Endothelial cell of umbilical vein (primary cell): ENCODE results near the gene FMNL2.

Experiments used
- EZH2 ChIP-seq: IDR thresholded peaks from 2 replicates; pipeline ENCODE4 v1.6.1; 2012; ENCODE audit warnings: borderline replicate concordance, low read depth, mild to moderate bottlenecking, moderate library complexity, low read length, inconsistent platforms; ENCODE audit not compliant: severe bottlenecking
- GATA2 ChIP-seq: IDR thresholded peaks from 2 replicates; pipeline ENCODE4 v1.7.0; 2011; ENCODE audit warnings: low read depth, mild to moderate bottlenecking, moderate library complexity, mixed read lengths, low read length; ENCODE audit not compliant: insufficient read length, insufficient read depth
- JUN ChIP-seq: IDR thresholded peaks from 2 replicates; pipeline ENCODE4 v1.6.1; 2011; ENCODE audit warnings: borderline replicate concordance, low read depth; ENCODE audit not compliant: insufficient read length, insufficient read depth
- MYC ChIP-seq: IDR thresholded peaks from one replicate; pipeline ENCODE4 v1.6.1; 2011; ENCODE audit warnings: mild to moderate bottlenecking, low read depth, low read length
- POLR2A ChIP-seq: IDR thresholded peaks from 2 replicates; pipeline ENCODE4 v1.6.1; 2012; ENCODE audit warnings: low read depth, mild to moderate bottlenecking, control low read depth, low read length
- POLR2AphosphoS5 ChIP-seq: IDR thresholded peaks from 2 replicates; pipeline ENCODE4 v1.6.1; 2012; ENCODE audit warnings: low read depth, mild to moderate bottlenecking, control low read depth, low read length, moderate library complexity; ENCODE audit not compliant: insufficient read depth
- TF ChIP-seq, protein P1 (sequence below), 2 donors: IDR thresholded peaks; 1 replicate in 1 of 2; 2 replicates in 1 of 2; pipeline ENCODE4 v1.5.1; 2011; ENCODE audit warnings: low read length in 2 of 2, mild to moderate bottlenecking in 2 of 2, moderate library complexity in 2 of 2, control low read depth in 1 of 2, inconsistent platforms in 1 of 2, low read depth in 1 of 2; ENCODE audit not compliant: insufficient read depth in 1 of 2; ENCODE audit errors: extremely low read depth in 1 of 2
- TF ChIP-seq, protein P2 (sequence below): IDR thresholded peaks from 2 replicates; pipeline ENCODE4 v1.6.1; 2011; ENCODE audit not compliant: insufficient read depth, insufficient read length

DNA sequence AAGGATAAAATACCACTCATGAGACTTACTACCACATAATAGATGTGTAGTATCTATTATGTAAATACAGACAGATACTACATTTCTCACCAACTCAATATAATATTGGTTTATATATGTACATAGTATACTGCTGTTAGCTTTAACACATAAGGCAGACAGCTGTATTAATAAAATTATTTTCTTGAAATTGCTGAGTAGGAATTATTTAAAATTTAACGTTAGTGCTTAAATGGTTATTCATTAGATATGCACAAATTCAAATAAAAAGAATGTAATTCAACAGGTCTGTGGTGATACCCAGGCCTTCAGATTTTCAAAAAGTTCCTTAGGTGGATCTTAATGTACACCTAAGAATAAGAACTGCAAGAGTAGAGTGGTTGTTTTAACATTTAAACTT, 323.2 kb downstream of the FMNL2 start:
- TF ChIP-seq, protein P1, sequence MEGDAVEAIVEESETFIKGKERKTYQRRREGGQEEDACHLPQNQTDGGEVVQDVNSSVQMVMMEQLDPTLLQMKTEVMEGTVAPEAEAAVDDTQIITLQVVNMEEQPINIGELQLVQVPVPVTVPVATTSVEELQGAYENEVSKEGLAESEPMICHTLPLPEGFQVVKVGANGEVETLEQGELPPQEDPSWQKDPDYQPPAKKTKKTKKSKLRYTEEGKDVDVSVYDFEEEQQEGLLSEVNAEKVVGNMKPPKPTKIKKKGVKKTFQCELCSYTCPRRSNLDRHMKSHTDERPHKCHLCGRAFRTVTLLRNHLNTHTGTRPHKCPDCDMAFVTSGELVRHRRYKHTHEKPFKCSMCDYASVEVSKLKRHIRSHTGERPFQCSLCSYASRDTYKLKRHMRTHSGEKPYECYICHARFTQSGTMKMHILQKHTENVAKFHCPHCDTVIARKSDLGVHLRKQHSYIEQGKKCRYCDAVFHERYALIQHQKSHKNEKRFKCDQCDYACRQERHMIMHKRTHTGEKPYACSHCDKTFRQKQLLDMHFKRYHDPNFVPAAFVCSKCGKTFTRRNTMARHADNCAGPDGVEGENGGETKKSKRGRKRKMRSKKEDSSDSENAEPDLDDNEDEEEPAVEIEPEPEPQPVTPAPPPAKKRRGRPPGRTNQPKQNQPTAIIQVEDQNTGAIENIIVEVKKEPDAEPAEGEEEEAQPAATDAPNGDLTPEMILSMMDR (IDR thresholded peaks at IDR 0.05; ENCODE audit: extremely low read depth in 1 of 2, insufficient read depth in 1 of 2, low read depth in 1 of 2, low read length in 2 of 2), result no peak
- TF ChIP-seq EZH2, result no peak
- TF ChIP-seq JUN, result no peak
- no peak for TF ChIP-seq POLR2A
- TF ChIP-seq MYC, result no peak
- TF ChIP-seq, protein P2, sequence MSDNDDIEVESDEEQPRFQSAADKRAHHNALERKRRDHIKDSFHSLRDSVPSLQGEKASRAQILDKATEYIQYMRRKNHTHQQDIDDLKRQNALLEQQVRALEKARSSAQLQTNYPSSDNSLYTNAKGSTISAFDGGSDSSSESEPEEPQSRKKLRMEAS, result no peak
- TF ChIP-seq POLR2AphosphoS5, result no peak
- no peak for TF ChIP-seq GATA2
